ENCODE data around the gene LARP4.
"Not testable (repeated sequence)": the region's sequence is repeated elsewhere in the genome, so short reads cannot be mapped to it uniquely, and the experiment has no call there.

The LARP4 gene

DNA sequence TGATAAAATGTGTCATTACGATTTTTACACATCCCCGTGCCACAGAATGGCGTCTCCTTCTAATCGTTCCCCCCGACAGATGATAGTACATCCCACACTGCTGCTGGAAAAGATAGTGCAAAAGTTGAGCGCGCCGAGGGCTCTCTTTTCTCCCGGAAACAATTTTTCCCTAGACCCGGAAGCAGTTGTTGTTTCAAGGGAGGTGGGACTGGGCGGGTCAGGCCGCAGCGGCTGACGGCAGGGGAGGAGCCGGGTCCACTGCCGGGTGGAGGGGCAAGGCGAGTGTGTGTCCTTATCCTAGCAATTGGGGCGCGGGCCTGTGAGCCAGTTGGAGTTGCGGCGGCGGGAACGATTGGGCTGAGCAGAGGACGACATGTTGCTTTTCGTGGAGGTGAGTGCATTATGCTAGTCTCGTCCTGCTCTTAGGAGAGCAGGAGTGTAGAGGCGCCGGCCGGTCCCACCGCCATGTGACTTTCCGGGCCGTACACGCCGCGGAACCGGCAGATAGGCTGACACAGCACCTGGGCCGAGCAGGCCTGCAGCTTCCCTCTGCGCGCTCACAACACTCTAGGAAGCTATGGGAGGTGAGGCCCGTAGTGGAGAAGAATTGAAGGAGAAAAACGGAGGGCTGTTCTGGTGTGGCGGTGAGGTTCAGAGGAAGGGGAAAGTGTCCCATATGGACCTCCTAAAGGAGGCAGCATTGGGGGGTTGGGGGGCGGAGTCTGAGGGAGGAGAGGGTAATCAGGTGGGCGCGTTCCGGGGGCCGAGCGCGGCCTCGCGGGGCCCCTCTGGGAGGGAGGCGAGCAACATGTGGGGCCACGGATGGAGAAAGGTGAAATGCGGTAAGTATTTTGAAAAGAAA, at the start of gene LARP4:
TSS of gene LARP4 (plus strand) at position 248 of the 862 bp plus-strand sequence. CDS start at position 374, 126 bp downstream.
- DNase-seq (ENCODE audit: low spot score): peak; percentile 96

DNA sequence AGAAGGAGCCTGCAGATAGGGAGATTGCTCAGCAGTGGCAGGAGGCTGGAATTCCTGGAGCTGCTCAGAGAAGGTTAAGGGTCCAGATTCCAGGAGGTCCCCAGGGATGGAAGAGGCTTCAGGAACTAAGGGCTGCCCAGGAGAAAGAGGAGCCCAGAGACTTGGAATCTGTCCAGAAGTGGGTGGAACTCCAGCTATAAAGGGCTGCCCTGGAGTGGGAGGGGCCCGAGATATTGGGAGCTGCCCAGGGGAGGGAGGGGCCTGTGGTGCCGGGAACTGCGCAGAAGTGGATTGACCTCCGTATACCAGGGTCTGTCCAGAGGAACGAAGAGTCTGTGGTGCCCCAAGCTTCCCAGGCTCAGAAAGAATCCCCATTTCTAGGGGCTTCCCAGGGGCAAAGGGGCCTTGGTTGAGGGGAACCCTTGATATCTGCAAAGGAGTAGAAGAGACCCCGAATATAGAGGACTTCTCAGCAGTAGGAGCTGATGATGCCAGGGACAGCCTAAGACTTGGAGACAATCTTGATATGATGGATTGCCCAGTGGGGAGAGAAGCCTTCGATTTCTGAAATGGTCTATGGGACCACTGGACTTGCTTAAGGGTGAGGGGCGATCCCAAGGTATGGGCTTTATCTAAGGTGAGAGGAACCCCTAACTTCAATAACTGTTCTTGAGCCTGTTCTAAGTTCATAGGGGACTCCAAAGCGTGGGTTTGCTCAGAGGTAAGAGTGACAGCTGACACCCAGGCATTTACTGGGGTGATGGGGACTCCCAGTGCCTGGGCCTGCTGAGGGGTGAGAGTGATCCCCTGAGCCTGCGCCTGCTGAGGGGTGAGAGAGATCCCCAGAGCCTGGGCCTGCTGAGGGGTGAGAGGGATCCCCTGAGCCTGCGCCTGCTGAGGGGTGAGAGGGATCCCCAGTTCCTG, 49.3 kb upstream of the LARP4 start:
- no peak for DNase-seq (ENCODE audit: low spot score)

GRCh38 chr12:50353404-50353803, 47.3 kb upstream of the LARP4 start:
- DNase-seq (ENCODE audit: low spot score): no peak

GRCh38 chr12:50353869-50354593, 46.7 kb upstream of the LARP4 start:
- DNase-seq (ENCODE audit: low spot score): no peak

DNA sequence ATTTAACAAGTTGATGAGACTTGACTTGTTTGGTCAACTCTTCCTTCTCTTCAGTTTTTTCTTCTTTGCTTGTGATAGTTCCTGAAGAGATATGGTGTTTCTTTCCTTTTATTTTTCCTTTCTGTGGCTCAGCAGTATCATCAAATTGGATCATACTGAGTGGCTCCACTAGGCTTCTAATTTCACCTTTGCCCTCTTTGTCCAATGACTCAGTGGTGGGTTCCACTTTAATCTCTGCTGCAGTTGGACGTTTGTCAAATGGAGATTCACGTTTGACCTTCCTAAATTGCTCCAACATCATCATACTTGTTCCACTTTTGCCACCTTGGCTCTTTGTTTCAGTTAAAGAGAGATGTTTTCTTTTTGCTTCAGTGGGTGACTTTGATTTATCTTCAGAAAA, 45.8 kb upstream of the LARP4 start:
- no peak for DNase-seq (ENCODE audit: low spot score)

DNA sequence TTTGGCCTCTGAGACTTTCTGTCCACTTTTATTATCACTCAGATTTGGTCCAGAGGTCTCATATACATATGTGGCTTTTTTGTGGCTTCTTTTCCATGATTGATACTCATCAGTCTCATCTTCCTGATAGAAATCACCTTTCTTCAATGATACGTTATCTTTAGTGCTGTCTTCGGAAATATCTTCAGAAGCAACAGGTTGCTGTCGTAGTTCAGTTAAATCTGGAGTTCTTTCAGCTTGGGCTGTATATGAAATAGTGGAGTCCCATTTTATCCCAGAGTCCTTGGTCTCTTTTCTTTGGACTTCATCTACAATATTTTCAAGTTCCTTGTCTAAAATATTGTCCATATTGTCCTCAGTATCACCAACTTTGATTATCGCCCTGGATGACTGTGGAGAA, 45.3 kb upstream of the LARP4 start:
- no peak for DNase-seq (ENCODE audit: low spot score)

DNA sequence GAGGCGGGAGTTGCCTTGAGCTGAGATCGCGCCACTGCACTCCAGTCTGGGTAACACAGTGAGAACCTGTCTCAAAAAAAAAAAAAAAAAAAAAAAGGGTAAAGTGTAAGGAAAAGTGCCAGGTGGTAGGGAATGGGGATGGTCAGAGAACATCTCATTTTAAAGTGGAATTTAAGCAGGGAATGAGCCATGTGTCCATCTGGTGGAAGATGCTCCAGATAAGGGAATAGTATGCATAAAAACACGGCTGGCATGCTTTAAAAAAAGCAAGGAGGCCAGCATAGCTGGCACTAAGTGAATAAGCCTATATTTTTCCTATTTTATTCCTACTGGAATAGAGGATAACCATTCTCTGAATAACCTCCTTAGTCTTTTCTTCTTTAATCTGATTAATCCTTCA, 38.0 kb upstream of the LARP4 start:
- no peak for DNase-seq (ENCODE audit: low spot score)

- no peak for DNase-seq (ENCODE audit: low spot score)
Measured at GRCh38 chr12:50363141-50363540, 37.5 kb upstream of the LARP4 start.

DNA sequence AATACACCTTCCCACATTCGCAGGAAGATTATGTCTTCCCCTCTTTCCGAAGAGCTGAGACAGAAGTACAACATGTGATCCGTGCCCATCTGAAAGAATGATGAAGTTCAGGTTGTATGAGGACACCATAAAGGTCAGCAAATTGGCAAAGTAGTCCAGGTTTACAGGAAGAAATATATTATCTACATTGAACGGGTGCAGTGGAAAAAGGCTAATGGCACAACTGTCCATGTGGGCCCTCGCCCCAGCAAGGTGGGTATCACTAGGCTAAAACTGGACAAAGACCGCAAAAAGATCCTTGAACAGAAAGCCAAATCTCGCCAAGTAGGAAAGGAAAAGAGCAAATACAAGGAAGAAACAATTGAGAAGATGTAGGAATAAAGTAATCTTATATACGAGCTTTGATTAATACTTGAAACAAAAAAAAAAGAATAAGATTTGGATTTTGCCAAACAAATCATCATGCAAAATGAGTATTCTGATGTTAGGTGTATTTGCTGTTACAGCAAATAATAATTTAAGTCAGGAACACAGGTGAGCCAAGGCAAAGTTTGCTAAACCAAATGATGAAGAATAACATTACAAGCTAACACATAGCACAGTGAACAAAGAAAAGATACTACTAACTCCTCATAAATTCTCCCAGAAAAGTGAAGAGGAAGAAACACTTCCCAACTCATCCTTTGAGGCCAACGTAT, 34.8 kb upstream of the LARP4 start:
- no peak for DNase-seq (ENCODE audit: low spot score)

DNA sequence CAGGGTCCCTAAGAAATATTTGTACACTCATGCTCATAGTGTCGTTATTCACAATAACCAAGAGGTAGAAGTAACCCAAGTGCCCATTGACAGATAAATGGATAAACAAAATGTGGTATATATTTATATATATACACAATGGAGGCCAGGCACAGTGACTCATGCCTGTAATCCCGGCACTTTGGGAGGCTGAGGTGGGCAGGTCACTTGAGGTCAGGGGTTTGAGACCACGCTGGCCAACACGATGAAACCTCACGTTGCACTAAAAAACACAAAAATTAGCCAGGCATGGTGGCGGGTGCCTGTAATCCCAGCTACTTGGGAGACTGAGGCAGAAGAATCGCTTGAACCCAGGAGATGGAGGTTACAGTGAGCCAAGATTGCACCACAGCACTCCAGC, 30.0 kb upstream of the LARP4 start:
- not testable (repeated sequence) for DNase-seq (ENCODE audit: low spot score)

GRCh38 chr12:50375802-50376201, 24.9 kb upstream of the LARP4 start:
- no peak for DNase-seq (ENCODE audit: low spot score)

DNA sequence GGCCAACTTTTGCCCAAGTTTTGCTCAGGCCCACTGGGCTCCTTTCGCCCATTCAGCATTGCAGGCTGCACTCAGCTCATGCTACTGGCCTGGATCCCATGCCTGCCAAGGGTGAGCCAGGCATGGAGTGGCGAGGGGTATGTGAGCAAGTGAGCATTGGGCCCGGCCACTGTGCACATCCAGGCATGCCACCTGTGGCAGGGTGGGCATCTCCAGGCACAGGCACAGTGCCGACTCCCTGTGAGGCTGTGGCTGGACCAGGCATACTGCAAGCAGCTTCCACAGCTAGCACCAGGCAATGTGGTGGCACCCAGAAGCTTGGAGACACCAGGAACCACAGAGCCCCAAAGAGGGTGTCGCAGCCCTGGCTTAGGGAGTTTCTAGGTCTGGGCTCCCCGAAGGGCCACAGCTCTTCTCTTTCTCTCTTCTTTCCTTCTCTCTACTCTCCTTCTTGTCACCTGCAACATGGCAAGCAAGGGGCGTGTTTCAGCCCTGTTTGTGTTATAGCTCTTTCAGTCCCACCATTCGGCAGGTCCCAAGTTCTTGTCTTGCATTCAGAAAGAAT, 19.8 kb upstream of the LARP4 start:
- no peak for DNase-seq (ENCODE audit: low spot score)

- DNase-seq (ENCODE audit: low spot score): no peak
Measured at GRCh38 chr12:50387487-50387886, 13.2 kb upstream of the LARP4 start.

GRCh38 chr12:50387972-50388478, 12.7 kb upstream of the LARP4 start:
- no peak for DNase-seq (ENCODE audit: low spot score)

- not testable (repeated sequence) for DNase-seq (ENCODE audit: low spot score)
Measured at GRCh38 chr12:50388793-50389192, 11.9 kb upstream of the LARP4 start.

- no peak for DNase-seq (ENCODE audit: low spot score)
Measured at GRCh38 chr12:50390316-50390741, 10.4 kb upstream of the LARP4 start.

DNA sequence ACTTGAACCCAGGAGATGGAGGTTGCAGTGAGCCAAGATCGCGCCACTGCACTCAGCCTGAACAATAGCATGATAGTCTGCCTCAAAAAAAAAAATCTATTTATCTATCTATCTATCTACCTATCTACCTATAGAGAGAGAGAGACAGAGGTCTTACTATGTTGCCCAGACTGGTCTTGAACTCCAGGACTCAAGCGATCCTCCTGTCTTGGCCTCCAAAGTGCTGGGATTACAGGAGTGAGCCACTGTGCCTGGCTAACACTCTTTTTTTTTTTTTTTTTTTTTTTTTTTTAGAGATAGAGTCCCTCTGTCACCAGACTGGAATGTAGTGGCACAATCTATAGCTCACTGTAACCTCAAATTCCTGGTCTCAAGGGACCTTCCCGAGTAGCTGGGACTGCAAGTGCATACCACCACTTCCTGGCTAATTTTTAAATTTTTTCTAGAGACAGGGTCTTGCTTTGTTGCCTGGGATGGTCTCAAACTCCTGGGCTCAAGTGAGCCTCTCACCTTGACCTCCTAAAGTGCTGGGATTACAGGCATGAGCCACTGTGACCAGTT, 6.1 kb upstream of the LARP4 start:
- no peak for DNase-seq (ENCODE audit: low spot score)

GRCh38 chr12:50397117-50397650, 3.5 kb upstream of the LARP4 start:
- no peak for DNase-seq (ENCODE audit: low spot score)

DNA sequence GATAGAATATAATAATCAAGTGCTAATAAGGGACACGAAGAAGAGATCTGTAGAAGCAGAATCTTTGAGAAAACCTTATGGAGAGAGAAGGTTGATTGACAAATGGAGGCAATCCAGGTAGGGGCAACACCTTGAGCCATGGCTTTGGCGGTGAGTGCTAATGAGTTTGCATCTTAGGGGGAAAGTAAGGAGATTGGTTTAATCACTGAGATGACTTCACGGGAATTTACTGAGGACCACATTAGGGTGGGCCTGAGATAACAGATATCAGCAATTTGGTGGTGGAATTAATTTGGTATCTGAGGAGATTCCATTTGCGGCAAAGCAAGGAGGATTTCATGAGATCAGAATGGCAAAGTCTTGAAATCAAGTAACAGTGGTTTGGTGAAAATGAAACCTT, 1.8 kb upstream of the LARP4 start:
- no peak for DNase-seq (ENCODE audit: low spot score)

- DNase-seq (ENCODE audit: low spot score): no peak
Measured at GRCh38 chr12:50400104-50400637, 514 bp upstream of the LARP4 start.

Data from activated CD4-positive, alpha-beta T cell treated with anti-CD3 and anti-CD28 coated beads, Interleukin-2, Interleukin-4, amounts not matched to agents 100 ng/mL and 50 ng/mL, durations not matched to agents 16 hours and 8 hours (primary cell).